Endothelial cell of umbilical vein (primary cell): Measurements from ENCODE around the gene NT5M. TPM values are rescaled to one million over a fixed set of nuclear protein-coding genes. Genes with fewer than 3 reads are reported as not detected.

Source experiments
- BruUV-seq: library from RNA; stranded (reverse); fragments of 400-500 nt; replicated peaks from 2 replicates; lab custom pipeline; 2021; lab: Mats Ljungman, UMichigan
- CTCF ChIA-PET: fragments of 300-600, 350-600 bp; sonication (Branson Sonifier 250); formaldehyde crosslinking; loops from one replicate; lab custom pipeline; 2021; ENCODE audit warnings: antibody characterized with exemption, inconsistent platforms; lab: Charles Lee
- POLR2A ChIA-PET: fragments of 300-600, 350-600 bp; sonication (Branson Sonifier 250); formaldehyde crosslinking; loops from one replicate; lab custom pipeline; 2021; ENCODE audit warnings: antibody characterized with exemption, inconsistent platforms; lab: Charles Lee
- DNase-seq: peaks from one replicate; pipeline ENCODE4 v3.0.0-alpha.2; 2011; ENCODE audit warnings: low read depth, low spot score
- FAIRE-seq: peaks from 2 replicates; lab custom pipeline; 2011; peaks lifted over from hg19 to GRCh38; lab: Jason Lieb, UNC
- H2AFZ ChIP-seq: 2 replicates; pipeline ENCODE4 v1.6.0; 2012; ENCODE audit warnings: low read depth, low read length, control low read depth, inconsistent platforms
- H3K27ac ChIP-seq: 2 replicates; pipeline ENCODE4 v1.5.1; 2011; ENCODE audit warnings: low read depth, mild to moderate bottlenecking, control low read depth, low read length, moderate library complexity; ENCODE audit not compliant: insufficient read depth
- H3K27me3 ChIP-seq, 2 experiments: 2 replicates each; pipeline versions ENCODE4 v1.6.0 to v1.6.1; 2011; ENCODE audit warnings: low read length in 2 of 2, mixed read lengths in 1 of 2; ENCODE audit not compliant: control insufficient read depth in 2 of 2, insufficient read depth in 2 of 2
- H3K36me3 ChIP-seq, 2 experiments: 2 replicates in 1 of 2; 3 replicates in 1 of 2; pipeline ENCODE4 v1.5.1; 2011; ENCODE audit warnings: low read length in 2 of 2, mild to moderate bottlenecking in 1 of 2, moderate library complexity in 1 of 2; ENCODE audit not compliant: control insufficient read depth in 2 of 2, insufficient read depth in 2 of 2; ENCODE audit errors: extremely low read depth in 1 of 2
- H3K4me1 ChIP-seq: 3 replicates; pipeline ENCODE4 v1.5.1; 2011; ENCODE audit warnings: mild to moderate bottlenecking, low read length; ENCODE audit not compliant: control insufficient read depth, insufficient read depth; ENCODE audit errors: extremely low read depth
- H3K4me2 ChIP-seq: 2 replicates; pipeline ENCODE4 v1.6.1; 2011; ENCODE audit warnings: low read length, control low read depth, mixed read lengths; ENCODE audit not compliant: insufficient read depth
- H3K4me3 ChIP-seq, 3 experiments: fragments of 200-600 bp in 1 of 3; sonication (generic), shearing (Covaris generic) in 1 of 3; replicated peaks in 1 of 3; 2 replicates each; pipeline ENCODE4 v1.5.1; 2011 to 2016; ENCODE audit warnings: control low read depth in 3 of 3, low read length in 3 of 3, mild to moderate bottlenecking in 2 of 3, inconsistent platforms in 1 of 3, low read depth in 1 of 3, moderate library complexity in 1 of 3; ENCODE audit not compliant: insufficient read depth in 1 of 3
- H3K79me2 ChIP-seq: 2 replicates; pipeline ENCODE4 v1.6.0; 2012; ENCODE audit warnings: low read length, inconsistent platforms; ENCODE audit not compliant: control insufficient read depth, insufficient read depth
- H3K9ac ChIP-seq: replicated peaks from 2 replicates; pipeline ENCODE3; 2011; ENCODE audit warnings: low read length, control low read depth; ENCODE audit not compliant: insufficient read depth; ENCODE audit errors: extremely low read depth
- H3K9me1 ChIP-seq: replicated peaks from 3 replicates; pipeline ENCODE4 v1.6.0; 2011; ENCODE audit warnings: mild to moderate bottlenecking, low read length; ENCODE audit not compliant: control insufficient read depth, insufficient read depth; ENCODE audit errors: extremely low read depth
- H3K9me3 ChIP-seq: replicated peaks from 2 replicates; pipeline ENCODE4 v1.5.1; 2012; ENCODE audit warnings: low read length, inconsistent platforms; ENCODE audit not compliant: control insufficient read depth, insufficient read depth
- H4K20me1 ChIP-seq: replicated peaks from 2 replicates; pipeline ENCODE3; 2011; ENCODE audit warnings: mild to moderate bottlenecking, low read length; ENCODE audit not compliant: control insufficient read depth, insufficient read depth; ENCODE audit errors: extremely low read depth
- EZH2 ChIP-seq: IDR thresholded peaks from 2 replicates; pipeline ENCODE4 v1.6.1; 2012; ENCODE audit warnings: borderline replicate concordance, low read depth, mild to moderate bottlenecking, moderate library complexity, low read length, inconsistent platforms; ENCODE audit not compliant: severe bottlenecking
- FOS ChIP-seq: IDR thresholded peaks from 2 replicates; pipeline ENCODE4 v1.6.1; 2011; ENCODE audit warnings: mild to moderate bottlenecking, low read length, moderate library complexity, borderline replicate concordance; ENCODE audit not compliant: insufficient read depth
- GATA2 ChIP-seq: IDR thresholded peaks from 2 replicates; pipeline ENCODE4 v1.7.0; 2011; ENCODE audit warnings: low read depth, mild to moderate bottlenecking, moderate library complexity, mixed read lengths, low read length; ENCODE audit not compliant: insufficient read length, insufficient read depth
- JUN ChIP-seq: IDR thresholded peaks from 2 replicates; pipeline ENCODE4 v1.6.1; 2011; ENCODE audit warnings: borderline replicate concordance, low read depth; ENCODE audit not compliant: insufficient read length, insufficient read depth
- MYC ChIP-seq: IDR thresholded peaks from one replicate; pipeline ENCODE4 v1.6.1; 2011; ENCODE audit warnings: mild to moderate bottlenecking, low read depth, low read length
- POLR2A ChIP-seq: IDR thresholded peaks from 2 replicates; pipeline ENCODE4 v1.6.1; 2012; ENCODE audit warnings: low read depth, mild to moderate bottlenecking, control low read depth, low read length
- POLR2AphosphoS5 ChIP-seq: IDR thresholded peaks from 2 replicates; pipeline ENCODE4 v1.6.1; 2012; ENCODE audit warnings: low read depth, mild to moderate bottlenecking, control low read depth, low read length, moderate library complexity; ENCODE audit not compliant: insufficient read depth
- dilution Hi-C: fragments of 300-500 bp; cut with MboI; formaldehyde crosslinking; loops from one replicate; pipeline ENCODE4 v1.15.0; 2019; ENCODE audit warnings: low sequenced_read_pairs; ENCODE audit not compliant: extremely low pct_ligation_motif_present
- intact Hi-C: fragments of 100-400 bp; cut with micrococcal nuclease; formaldehyde crosslinking; loops from one replicate; pipeline ENCODE4 v1.10.0; 2022
- polyA plus RNA-seq, 4 experiments: library from polyadenylated mRNA; depleted of rRNA in 3 of 4; stranded (reverse) in 3 of 4; unstranded in 1 of 4; fragments of >200 nt; gene quantifications; 2 replicates each; pipeline versions ENCODE4 v1.2.1 to v1.2.3, GENCODE V29; 2011 to 2012; ENCODE audit warnings: missing spikeins in 1 of 4
- total RNA-seq: library from RNA; stranded (reverse); gene quantifications from 2 replicates; pipeline ENCODE4 v1.2.3, GENCODE V29; 2021
- TF ChIP-seq, protein P1 (sequence below), 2 donors: IDR thresholded peaks; 1 replicate in 1 of 2; 2 replicates in 1 of 2; pipeline ENCODE4 v1.5.1; 2011; ENCODE audit warnings: low read length in 2 of 2, mild to moderate bottlenecking in 2 of 2, moderate library complexity in 2 of 2, control low read depth in 1 of 2, inconsistent platforms in 1 of 2, low read depth in 1 of 2; ENCODE audit not compliant: insufficient read depth in 1 of 2; ENCODE audit errors: extremely low read depth in 1 of 2
- TF ChIP-seq, protein P2 (sequence below): IDR thresholded peaks from 2 replicates; pipeline ENCODE4 v1.6.1; 2011; ENCODE audit not compliant: insufficient read depth, insufficient read length

The NT5M gene
- total and polyA plus RNA-seq, 2 donors (not counting 3 experiments of a cell fraction or from before 2014, with no cell fraction given): 0.91 to 3.0 TPM

DNA sequence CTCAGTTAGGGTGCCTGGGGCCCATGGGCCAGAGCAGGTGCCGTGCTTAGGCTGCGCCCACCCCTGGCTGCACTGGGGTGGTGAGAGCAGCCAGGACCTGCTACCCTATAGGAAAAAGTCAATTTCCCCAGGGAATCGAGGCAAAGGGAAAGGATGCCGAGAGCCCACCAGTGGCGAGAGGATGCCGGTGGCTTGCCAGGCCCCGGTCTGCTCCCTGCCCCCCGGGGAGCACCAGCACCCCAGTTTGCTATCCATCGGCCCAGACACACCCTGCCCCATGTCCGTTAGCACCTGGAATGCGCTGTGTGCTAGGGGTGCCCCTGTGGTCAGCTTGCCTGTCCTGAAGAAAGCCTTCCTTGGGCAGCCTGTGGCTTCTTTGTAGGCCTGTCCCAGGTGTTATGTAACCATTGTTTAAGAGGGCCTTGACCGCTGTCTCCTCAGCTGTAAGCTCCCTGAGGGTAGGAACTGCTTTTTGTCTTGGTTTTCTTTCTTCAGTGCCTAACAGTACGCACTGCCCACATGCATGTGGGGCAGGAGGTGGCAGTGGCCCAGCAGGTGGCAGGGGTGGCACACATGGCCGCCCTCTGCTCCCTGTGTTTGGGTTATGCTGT lies 40.8 kb downstream of the NT5M start:
- Histone ChIP-seq H3K4me2 (no peak overlapping the region), H3K27ac (no peak overlapping the region), H4K20me1 (no peaks in the 10 kb centered on the region), H3K9me3 (no peaks in the 10 kb centered on the region), H3K9ac (no peak overlapping the region), H3K4me1 (no peaks in the 10 kb centered on the region), H3K9me1 (no peaks in the 10 kb centered on the region), H2AFZ (no peak overlapping the region), H3K79me2 (no peaks in the 10 kb centered on the region), H3K27me3 (no peaks in the 10 kb centered on the region), H3K4me3 (no peak overlapping the region), H3K36me3 (no peaks in the 10 kb centered on the region)
- dilution Hi-C loops (no loop called here), intact Hi-C loops (no loop called here)
- no peak for DNase-seq
- CTCF ChIA-PET: no interaction called here
- TF ChIP-seq, protein P1, sequence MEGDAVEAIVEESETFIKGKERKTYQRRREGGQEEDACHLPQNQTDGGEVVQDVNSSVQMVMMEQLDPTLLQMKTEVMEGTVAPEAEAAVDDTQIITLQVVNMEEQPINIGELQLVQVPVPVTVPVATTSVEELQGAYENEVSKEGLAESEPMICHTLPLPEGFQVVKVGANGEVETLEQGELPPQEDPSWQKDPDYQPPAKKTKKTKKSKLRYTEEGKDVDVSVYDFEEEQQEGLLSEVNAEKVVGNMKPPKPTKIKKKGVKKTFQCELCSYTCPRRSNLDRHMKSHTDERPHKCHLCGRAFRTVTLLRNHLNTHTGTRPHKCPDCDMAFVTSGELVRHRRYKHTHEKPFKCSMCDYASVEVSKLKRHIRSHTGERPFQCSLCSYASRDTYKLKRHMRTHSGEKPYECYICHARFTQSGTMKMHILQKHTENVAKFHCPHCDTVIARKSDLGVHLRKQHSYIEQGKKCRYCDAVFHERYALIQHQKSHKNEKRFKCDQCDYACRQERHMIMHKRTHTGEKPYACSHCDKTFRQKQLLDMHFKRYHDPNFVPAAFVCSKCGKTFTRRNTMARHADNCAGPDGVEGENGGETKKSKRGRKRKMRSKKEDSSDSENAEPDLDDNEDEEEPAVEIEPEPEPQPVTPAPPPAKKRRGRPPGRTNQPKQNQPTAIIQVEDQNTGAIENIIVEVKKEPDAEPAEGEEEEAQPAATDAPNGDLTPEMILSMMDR (IDR thresholded peaks at IDR 0.05; ENCODE audit: extremely low read depth in 1 of 2, insufficient read depth in 1 of 2, low read depth in 1 of 2, low read length in 2 of 2): no peak
- no peak for TF ChIP-seq EZH2
- no peak for TF ChIP-seq FOS
- no peak for TF ChIP-seq POLR2A
- TF ChIP-seq POLR2AphosphoS5: no peak
- TF ChIP-seq JUN: no peak
- TF ChIP-seq, protein P2, sequence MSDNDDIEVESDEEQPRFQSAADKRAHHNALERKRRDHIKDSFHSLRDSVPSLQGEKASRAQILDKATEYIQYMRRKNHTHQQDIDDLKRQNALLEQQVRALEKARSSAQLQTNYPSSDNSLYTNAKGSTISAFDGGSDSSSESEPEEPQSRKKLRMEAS: no peak
- TF ChIP-seq MYC: no peak
- no peak for TF ChIP-seq GATA2
- BruUV-seq: no TSS peak
- FAIRE-seq: no peak
- POLR2A ChIA-PET: no interaction called here
